H1 (cell line): Measurements from ENCODE around the gene PEX16. TPM values are rescaled to one million over a fixed set of nuclear protein-coding genes. Genes with fewer than 3 reads are reported as not detected.

Experiments used
- CTCF ChIA-PET: fragments of 300-600 bp; sonication (Branson Sonifier 250); formaldehyde crosslinking; loops from one replicate; lab custom pipeline; 2021; ENCODE audit not compliant: partially characterized antibody; lab: Charles Lee
- POLR2A ChIA-PET: fragments of 300-600 bp; sonication (Branson Sonifier 250); formaldehyde crosslinking; loops from one replicate; lab custom pipeline; 2021; ENCODE audit warnings: inconsistent platforms; ENCODE audit not compliant: partially characterized antibody; lab: Charles Lee
- DNase-seq, 2 experiments: peaks; one replicate each; pipeline versions ENCODE4 v3.0.0 to v3.0.0-alpha.2; 2010 to 2022; ENCODE audit warnings: low spot score in 2 of 2, low read depth in 1 of 2, mixed read lengths in 1 of 2
- FAIRE-seq: peaks from 2 replicates; lab custom pipeline; 2011; peaks lifted over from hg19 to GRCh38; lab: Jason Lieb, UNC
- H2AFZ ChIP-seq: 2 replicates; pipeline ENCODE4 v1.8.1; 2012; ENCODE audit warnings: low read length, inconsistent platforms
- H2AK5ac ChIP-seq: 2 replicates; pipeline ENCODE4 v1.6.1; 2013; ENCODE audit warnings: low read depth, low read length
- H2BK120ac ChIP-seq: replicated peaks from 2 replicates; pipeline ENCODE3; 2013; ENCODE audit warnings: low read depth, low read length, inconsistent platforms
- H2BK12ac ChIP-seq: 2 replicates; pipeline ENCODE4 v1.6.1; 2013; ENCODE audit warnings: low read depth, low read length
- H2BK15ac ChIP-seq: 2 replicates; pipeline ENCODE4 v1.6.1; 2013; ENCODE audit warnings: low read length
- H2BK20ac ChIP-seq: 2 replicates; pipeline ENCODE4 v1.6.1; 2013; ENCODE audit warnings: low read length
- H2BK5ac ChIP-seq: 2 replicates; pipeline ENCODE4 v1.6.1; 2013; ENCODE audit warnings: low read depth, low read length
- H3K14ac ChIP-seq: 2 replicates; pipeline ENCODE4 v1.6.1; 2013; ENCODE audit warnings: inconsistent platforms; ENCODE audit not compliant: insufficient read length
- H3K18ac ChIP-seq: 2 replicates; pipeline ENCODE4 v1.6.1; 2013; ENCODE audit warnings: low read length; ENCODE audit errors: extremely low read depth
- H3K23ac ChIP-seq: 2 replicates; pipeline ENCODE4 v1.6.1; 2013; ENCODE audit warnings: inconsistent platforms; ENCODE audit not compliant: insufficient read length
- H3K23me2 ChIP-seq: 2 replicates; pipeline ENCODE4 v1.6.1; 2013; ENCODE audit warnings: low read depth, low read length
- H3K27ac ChIP-seq: 2 replicates; pipeline ENCODE4 v1.6.1; 2011; ENCODE audit warnings: low read depth, low read length, inconsistent platforms
- H3K27me3 ChIP-seq, 4 experiments: replicated peaks in 1 of 4; 1 replicate in 1 of 4; 2 replicates in 3 of 4; pipeline versions ENCODE4 v1.6.1 to v1.8.1; 2011 to 2013; ENCODE audit warnings: low read length in 3 of 4, mild to moderate bottlenecking in 3 of 4, inconsistent platforms in 2 of 4, mixed read lengths in 2 of 4, moderate library complexity in 1 of 4; ENCODE audit not compliant: control insufficient read depth in 3 of 4, insufficient read depth in 3 of 4; ENCODE audit errors: extremely low read depth in 1 of 4
- H3K36me3 ChIP-seq, 4 experiments: 2 replicates each; pipeline versions ENCODE4 v1.6.1 to v1.8.1; 2011 to 2013; ENCODE audit warnings: mild to moderate bottlenecking in 4 of 4, low read length in 3 of 4, moderate library complexity in 2 of 4, control low read depth in 1 of 4, inconsistent platforms in 1 of 4; ENCODE audit not compliant: insufficient read depth in 4 of 4, control insufficient read depth in 2 of 4
- H3K4ac ChIP-seq: replicated peaks from 2 replicates; pipeline ENCODE3; 2013; ENCODE audit warnings: low read length, low read depth, mixed read lengths, inconsistent platforms; ENCODE audit not compliant: insufficient read length
- H3K4me1 ChIP-seq, 4 experiments: replicated peaks in 1 of 4; 1 replicate in 1 of 4; 2 replicates in 3 of 4; pipeline versions ENCODE4 v1.6.1 to v1.8.1; 2011 to 2013; ENCODE audit warnings: low read length in 3 of 4, inconsistent platforms in 2 of 4, mixed read lengths in 1 of 4; ENCODE audit not compliant: insufficient read depth in 4 of 4, control insufficient read depth in 3 of 4
- H3K4me2 ChIP-seq, 2 experiments: 2 replicates each; pipeline versions ENCODE4 v1.6.1 to v1.8.1; 2011 to 2013; ENCODE audit warnings: low read depth in 2 of 2, low read length in 2 of 2, control low read depth in 1 of 2, inconsistent platforms in 1 of 2, mild to moderate bottlenecking in 1 of 2; ENCODE audit not compliant: insufficient read depth in 1 of 2
- H3K4me3 ChIP-seq, 4 experiments: fragments of 200-600, 300-600 bp in 1 of 4; sonication (generic), shearing (Covaris generic), sonication (Bioruptor Twin) in 1 of 4; 2 replicates each; pipeline versions ENCODE4 v1.5.1 to v1.8.1; 2011 to 2016; ENCODE audit warnings: low read length in 4 of 4, low read depth in 3 of 4, control low read depth in 2 of 4, inconsistent platforms in 2 of 4, mild to moderate bottlenecking in 2 of 4, mixed read lengths in 1 of 4, moderate library complexity in 1 of 4; ENCODE audit not compliant: insufficient read depth in 2 of 4; ENCODE audit errors: extremely low read depth in 1 of 4
- H3K56ac ChIP-seq: replicated peaks from 2 replicates; pipeline ENCODE3; 2013; ENCODE audit warnings: low read depth, mild to moderate bottlenecking, mixed read lengths, low read length, inconsistent platforms; ENCODE audit not compliant: insufficient read length
- H3K79me1 ChIP-seq: 2 replicates; pipeline ENCODE4 v1.6.1; 2013; ENCODE audit warnings: low read depth, low read length, control low read depth
- H3K79me2 ChIP-seq, 2 experiments: 2 replicates each; pipeline versions ENCODE4 v1.6.1 to v1.8.1; 2012 to 2013; ENCODE audit warnings: low read length in 2 of 2, mild to moderate bottlenecking in 2 of 2, inconsistent platforms in 1 of 2; ENCODE audit not compliant: insufficient read depth in 2 of 2, control insufficient read depth in 1 of 2
- H3K9ac ChIP-seq, 4 experiments: replicated peaks in 1 of 4; 1 replicate in 1 of 4; 2 replicates in 3 of 4; pipeline versions ENCODE4 v1.6.1 to v1.8.1; 2011 to 2013; ENCODE audit warnings: low read depth in 3 of 4, low read length in 3 of 4, control low read depth in 2 of 4, mild to moderate bottlenecking in 2 of 4, moderate library complexity in 2 of 4, inconsistent platforms in 1 of 4; ENCODE audit errors: extremely low read depth in 1 of 4
- H3K9me3 ChIP-seq, 2 experiments: 2 replicates each; pipeline versions ENCODE4 v1.6.1 to v1.8.1; 2012 to 2013; ENCODE audit warnings: mild to moderate bottlenecking in 2 of 2, moderate library complexity in 2 of 2, control low read depth in 1 of 2, inconsistent platforms in 1 of 2, low read depth in 1 of 2, low read length in 1 of 2, mixed read lengths in 1 of 2; ENCODE audit not compliant: insufficient read depth in 2 of 2
- H4K20me1 ChIP-seq, 2 experiments: replicated peaks in 1 of 2; 2 replicates each; pipeline versions ENCODE3 to v1.8.1; 2011 to 2013; ENCODE audit warnings: inconsistent platforms in 2 of 2, low read length in 2 of 2, mild to moderate bottlenecking in 1 of 2; ENCODE audit not compliant: insufficient read depth in 2 of 2, control insufficient read depth in 1 of 2
- H4K5ac ChIP-seq: 2 replicates; pipeline ENCODE4 v1.6.1; 2013; ENCODE audit warnings: low read length, low read depth, mixed read lengths, inconsistent platforms; ENCODE audit not compliant: insufficient read length
- H4K8ac ChIP-seq: 2 replicates; pipeline ENCODE4 v1.8.0; 2013; ENCODE audit warnings: mild to moderate bottlenecking, moderate library complexity, low read length, inconsistent platforms; ENCODE audit not compliant: insufficient read depth; ENCODE audit errors: extremely low read depth
- H4K91ac ChIP-seq: replicated peaks from 2 replicates; pipeline ENCODE3; 2013; ENCODE audit warnings: low read length, mixed read lengths, inconsistent platforms; ENCODE audit not compliant: insufficient read length
- BRCA1 ChIP-seq: IDR thresholded peaks from 2 replicates; pipeline ENCODE4 v1.6.1; 2012; ENCODE audit warnings: low read depth, low read length, improper control_type of control experiment
- CBX8 ChIP-seq: fragments of 300-800, 300-1000 bp; sonication (generic); IDR thresholded peaks from 2 replicates; pipeline ENCODE4 v1.7.1; 2016; ENCODE audit warnings: low read depth, low read length, borderline replicate concordance
- SP1 ChIP-seq: IDR thresholded peaks from 2 replicates; pipeline ENCODE4 v1.6.1; 2011; ENCODE audit warnings: low read depth, low read length
- ZNF274 ChIP-seq: IDR thresholded peaks from 2 replicates; pipeline ENCODE4 v1.7.0; 2012; ENCODE audit warnings: low read length, borderline replicate concordance; ENCODE audit errors: extremely low read depth
- WGBS, 2 experiments: shearing (Covaris generic) in 1 of 2; methylation state at CpG; one replicate each; pipeline versions ENCODE4 v1.1.6 to v1.1.7; 2013 to 2015; ENCODE audit warnings: low lambda C conversion rate in 2 of 2, mixed read lengths in 2 of 2, inconsistent platforms in 1 of 2, low coverage in 1 of 2, missing lambda C conversion rate in 1 of 2; ENCODE audit not compliant: insufficient replicate concordance in 2 of 2, insufficient coverage in 1 of 2, insufficient read length in 1 of 2; ENCODE audit errors: extremely low coverage in 1 of 2, missing lambda C conversion rate in 1 of 2; 5-methylcytosine and 5-hydroxymethylcytosine counted together
- polyA plus RNA-seq, 7 experiments: library from polyadenylated mRNA; depleted of rRNA in 3 of 7; stranded (reverse) in 5 of 7; unstranded in 2 of 7; fragments of >200 nt in 5 of 7; fragments of 200-250 nt in 2 of 7; gene quantifications; 1 replicate in 5 of 7; 2 replicates in 1 of 7; 4 replicates in 1 of 7; pipeline versions ENCODE4 v1.2.1 to v1.2.3, GENCODE V29; 2011 to 2013; ENCODE audit warnings: missing spikeins in 2 of 7, mixed read lengths in 2 of 7
- total RNA-seq: library from RNA; stranded (reverse); fragmentation: NEBNext Ultra II Directional; extraction: Animal tissue kit (Norgen Biotek cat#: 25700); gene quantifications from 2 replicates; pipeline ENCODE4 v1.2.1, GENCODE V29; 2021

Gene PEX16
- total and polyA plus RNA-seq, 2 of the 8 experiments (the other 6 are each of a cell fraction or from before 2014, with no cell fraction given) = 29.2 to 36.0 TPM

GRCh38 chr11:45889966-45890365 is 27.7 kb downstream of the PEX16 start:
- POLR2A ChIA-PET = interaction anchor here (0.8 kb wide), 3 partner anchors 32 to 348 kb away, joined by 3 to 5 read pairs (median 3); partner anchors contain the start of gene LARGE2
- no peak overlapping the region for H3K27ac ChIP-seq
- no peaks in the 10 kb centered on the region for H3K27me3 ChIP-seq
- WGBS, 2 experiments = 94% methylated on average over 8 of the region's 9 CpGs; no CpG with 5 or more reads in 1 of the 2 experiments
- H3K23ac ChIP-seq = no peak overlapping the region
- no peaks in the 10 kb centered on the region for H3K9me3 ChIP-seq
- no peak overlapping the region for H2AK5ac ChIP-seq
- H3K4ac ChIP-seq = no peak overlapping the region
- no peak for FAIRE-seq
- peaks cover 8% of the 10 kb centered on the region; the same call in 1 of the 2 replicates for H3K23me2 ChIP-seq
- no peak overlapping the region for H2BK5ac ChIP-seq
- H2BK120ac ChIP-seq = no peak overlapping the region
- no peaks in the 10 kb centered on the region; the same call in 1 of the 2 replicates for H3K79me1 ChIP-seq
- no peak overlapping the region for H3K18ac ChIP-seq
- no peak overlapping the region for H4K5ac ChIP-seq
- H2BK20ac ChIP-seq = no peak overlapping the region
- no peak overlapping the region for H3K56ac ChIP-seq
- H3K14ac ChIP-seq = no peak overlapping the region
- H4K8ac ChIP-seq = no peak overlapping the region
- no peak overlapping the region for H4K91ac ChIP-seq
- DNase-seq = no peak
- H3K79me2 ChIP-seq = no peaks in the 10 kb centered on the region; a peak in 1 of 4 replicates
- no peak overlapping the region for H2BK15ac ChIP-seq
- H2AFZ ChIP-seq = no peak overlapping the region
- no peak overlapping the region for H3K4me3 ChIP-seq
- no peak overlapping the region for H3K4me2 ChIP-seq
- H2BK12ac ChIP-seq = no peak overlapping the region
- peaks cover 0 to 14% (median 8%) of the 10 kb centered on the region in 4 experiments; a peak in 6 of 7 replicates for H3K4me1 ChIP-seq
- H3K36me3 ChIP-seq = no peaks in the 10 kb centered on the region
- peaks cover 0 to 10% of the 10 kb centered on the region in 2 experiments for H4K20me1 ChIP-seq
- CTCF ChIA-PET = interaction anchor here (0.9 to 5.7 kb wide), 6 partner anchors 13 to 424 kb away, joined by 3 to 32 read pairs (median 3); no protein-coding TSS in a partner anchor
- no peak overlapping the region for H3K9ac ChIP-seq
- TF ChIP-seq BRCA1 (no peak), ZNF274 (no peak), SP1 (no peak), CBX8 (no peak)
